Right forelimb (tissue), 1 donor: Measurements from ENCODE around the gene PTGDR2.

Experiments
- DNase-seq: peaks from one replicate; pipeline ENCODE4 v3.0.0-alpha.2; 2018

The PTGDR2 gene

GRCh38 chr11:60803273-60803936 is 52.3 kb downstream of the PTGDR2 start:
- DNase-seq = no peak

- no peak for DNase-seq
Measured at GRCh38 chr11:60801194-60801593, 54.6 kb downstream of the PTGDR2 start.
